Measurements from ENCODE around the gene TEX264.

TEX264 gene

GRCh38 chr3:51670823-51671733 lies at the start of gene TEX264:
TEX264 (plus strand) TSS chr3:51671252; CDS start chr3:51674305, 3,053 bp downstream.
- TF ChIP-seq ESRRG (CRISPR knock-in tag; IDR thresholded peaks at IDR 0.05) = no peak
- TF ChIP-seq, protein P1, sequence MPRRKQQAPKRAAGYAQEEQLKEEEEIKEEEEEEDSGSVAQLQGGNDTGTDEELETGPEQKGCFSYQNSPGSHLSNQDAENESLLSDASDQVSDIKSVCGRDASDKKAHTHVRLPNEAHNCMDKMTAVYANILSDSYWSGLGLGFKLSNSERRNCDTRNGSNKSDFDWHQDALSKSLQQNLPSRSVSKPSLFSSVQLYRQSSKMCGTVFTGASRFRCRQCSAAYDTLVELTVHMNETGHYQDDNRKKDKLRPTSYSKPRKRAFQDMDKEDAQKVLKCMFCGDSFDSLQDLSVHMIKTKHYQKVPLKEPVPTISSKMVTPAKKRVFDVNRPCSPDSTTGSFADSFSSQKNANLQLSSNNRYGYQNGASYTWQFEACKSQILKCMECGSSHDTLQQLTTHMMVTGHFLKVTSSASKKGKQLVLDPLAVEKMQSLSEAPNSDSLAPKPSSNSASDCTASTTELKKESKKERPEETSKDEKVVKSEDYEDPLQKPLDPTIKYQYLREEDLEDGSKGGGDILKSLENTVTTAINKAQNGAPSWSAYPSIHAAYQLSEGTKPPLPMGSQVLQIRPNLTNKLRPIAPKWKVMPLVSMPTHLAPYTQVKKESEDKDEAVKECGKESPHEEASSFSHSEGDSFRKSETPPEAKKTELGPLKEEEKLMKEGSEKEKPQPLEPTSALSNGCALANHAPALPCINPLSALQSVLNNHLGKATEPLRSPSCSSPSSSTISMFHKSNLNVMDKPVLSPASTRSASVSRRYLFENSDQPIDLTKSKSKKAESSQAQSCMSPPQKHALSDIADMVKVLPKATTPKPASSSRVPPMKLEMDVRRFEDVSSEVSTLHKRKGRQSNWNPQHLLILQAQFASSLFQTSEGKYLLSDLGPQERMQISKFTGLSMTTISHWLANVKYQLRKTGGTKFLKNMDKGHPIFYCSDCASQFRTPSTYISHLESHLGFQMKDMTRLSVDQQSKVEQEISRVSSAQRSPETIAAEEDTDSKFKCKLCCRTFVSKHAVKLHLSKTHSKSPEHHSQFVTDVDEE (CRISPR knock-in tag; IDR thresholded peaks at IDR 0.05) = peak; percentile 53; the same call in 1 of the 2 replicates
- peak; percentile 89 for ATAC-seq

DNA sequence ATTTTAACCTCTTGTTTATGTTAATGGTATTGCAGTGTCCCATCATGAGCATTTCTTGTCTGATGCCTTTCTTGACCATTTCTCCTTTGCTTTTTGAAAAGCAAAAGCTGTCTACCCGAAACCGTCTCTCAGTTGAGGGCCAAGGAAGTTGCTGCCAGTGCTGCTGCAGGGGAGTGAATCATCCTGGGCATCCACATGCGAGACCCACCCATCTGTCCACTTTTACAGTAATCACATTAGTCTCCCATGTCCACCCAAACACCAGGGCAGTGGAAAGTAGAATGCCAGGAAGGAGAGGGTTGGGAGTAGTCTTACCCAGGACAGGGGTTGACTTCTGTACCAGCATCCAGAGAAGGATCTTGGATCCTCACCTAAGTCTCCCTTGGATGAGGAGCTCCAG lies 48.6 kb upstream of the TEX264 start:
- ATAC-seq = peak; percentile 30; the same call in 2 of the 3 replicates
- TF ChIP-seq PATZ1 (CRISPR knock-in tag; IDR thresholded peaks at IDR 0.05; ENCODE audit: borderline replicate concordance) (no peak), ZNF70 (CRISPR knock-in tag; IDR thresholded peaks at IDR 0.05) (no peak), ZFP30 (CRISPR knock-in tag; IDR thresholded peaks at IDR 0.05) (no peak), ESRRG (CRISPR knock-in tag; IDR thresholded peaks at IDR 0.05) (no peak), ZC3H10 (CRISPR knock-in tag; IDR thresholded peaks at IDR 0.05) (no peak), CREB5 (CRISPR knock-in tag; IDR thresholded peaks at IDR 0.05; ENCODE audit: low read depth) (no peak), BACH2 (CRISPR knock-in tag; IDR thresholded peaks at IDR 0.05; ENCODE audit: borderline replicate concordance) (no peak), ZFP3 (CRISPR knock-in tag; IDR thresholded peaks at IDR 0.05) (no peak), CSDC2 (CRISPR knock-in tag; IDR thresholded peaks at IDR 0.05) (no peak), ISL1 (CRISPR knock-in tag; IDR thresholded peaks at IDR 0.05) (no peak), OSR1 (CRISPR knock-in tag; IDR thresholded peaks at IDR 0.05) (no peak), ZNF565 (CRISPR knock-in tag; conservative IDR thresholded peaks at IDR 0.05; ENCODE audit: low read depth) (no peak), GLIS3 (CRISPR knock-in tag; IDR thresholded peaks at IDR 0.05) (no peak), TOX (CRISPR knock-in tag; IDR thresholded peaks at IDR 0.05; ENCODE audit: borderline replicate concordance) (no peak), ZNF8 (CRISPR knock-in tag; IDR thresholded peaks at IDR 0.05) (no peak), ARNTL (CRISPR knock-in tag; IDR thresholded peaks at IDR 0.05; ENCODE audit: borderline replicate concordance, low read depth) (no peak), RARB (CRISPR knock-in tag; IDR thresholded peaks at IDR 0.05) (no peak)
- TF ChIP-seq, protein P2, sequence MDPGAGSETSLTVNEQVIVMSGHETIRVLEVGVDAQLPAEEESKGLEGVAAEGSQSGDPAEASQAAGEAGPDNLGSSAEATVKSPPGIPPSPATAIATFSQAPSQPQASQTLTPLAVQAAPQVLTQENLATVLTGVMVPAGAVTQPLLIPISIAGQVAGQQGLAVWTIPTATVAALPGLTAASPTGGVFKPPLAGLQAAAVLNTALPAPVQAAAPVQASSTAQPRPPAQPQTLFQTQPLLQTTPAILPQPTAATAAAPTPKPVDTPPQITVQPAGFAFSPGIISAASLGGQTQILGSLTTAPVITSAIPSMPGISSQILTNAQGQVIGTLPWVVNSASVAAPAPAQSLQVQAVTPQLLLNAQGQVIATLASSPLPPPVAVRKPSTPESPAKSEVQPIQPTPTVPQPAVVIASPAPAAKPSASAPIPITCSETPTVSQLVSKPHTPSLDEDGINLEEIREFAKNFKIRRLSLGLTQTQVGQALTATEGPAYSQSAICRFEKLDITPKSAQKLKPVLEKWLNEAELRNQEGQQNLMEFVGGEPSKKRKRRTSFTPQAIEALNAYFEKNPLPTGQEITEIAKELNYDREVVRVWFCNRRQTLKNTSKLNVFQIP (CRISPR knock-in tag; IDR thresholded peaks at IDR 0.05; ENCODE audit: borderline replicate concordance, low read depth) = no peak
- TF ChIP-seq, protein P1 (CRISPR knock-in tag; IDR thresholded peaks at IDR 0.05) = no peak
- TF ChIP-seq, protein P3, sequence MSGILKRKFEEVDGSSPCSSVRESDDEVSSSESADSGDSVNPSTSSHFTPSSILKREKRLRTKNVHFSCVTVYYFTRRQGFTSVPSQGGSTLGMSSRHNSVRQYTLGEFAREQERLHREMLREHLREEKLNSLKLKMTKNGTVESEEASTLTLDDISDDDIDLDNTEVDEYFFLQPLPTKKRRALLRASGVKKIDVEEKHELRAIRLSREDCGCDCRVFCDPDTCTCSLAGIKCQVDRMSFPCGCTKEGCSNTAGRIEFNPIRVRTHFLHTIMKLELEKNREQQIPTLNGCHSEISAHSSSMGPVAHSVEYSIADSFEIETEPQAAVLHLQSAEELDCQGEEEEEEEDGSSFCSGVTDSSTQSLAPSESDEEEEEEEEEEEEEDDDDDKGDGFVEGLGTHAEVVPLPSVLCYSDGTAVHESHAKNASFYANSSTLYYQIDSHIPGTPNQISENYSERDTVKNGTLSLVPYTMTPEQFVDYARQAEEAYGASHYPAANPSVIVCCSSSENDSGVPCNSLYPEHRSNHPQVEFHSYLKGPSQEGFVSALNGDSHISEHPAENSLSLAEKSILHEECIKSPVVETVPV (CRISPR knock-in tag; IDR thresholded peaks at IDR 0.05) = no peak

Data from SK-N-SH treated with all-trans-retinoic acid at 6 μM for 48 hours (cell line).